GM12891 (cell line): ENCODE data around the gene ZNF511.

Source experiments
- PAX5 ChIP-seq: IDR thresholded peaks from 2 replicates; pipeline ENCODE4 v1.6.1; 2011; ENCODE audit warnings: low read length, moderate library complexity, mild to moderate bottlenecking; ENCODE audit not compliant: insufficient read depth, severe bottlenecking
- POLR2A ChIP-seq: IDR thresholded peaks from 2 replicates; pipeline ENCODE4 v1.6.1; 2011; ENCODE audit warnings: low read depth, low read length, control low read depth
- POLR2AphosphoS5 ChIP-seq: IDR thresholded peaks from 2 replicates; pipeline ENCODE4 v1.6.1; 2011; ENCODE audit warnings: low read depth, low read length, control low read depth
- POU2F2 ChIP-seq: IDR thresholded peaks from 2 replicates; pipeline ENCODE4 v1.6.1; 2011; ENCODE audit warnings: low read depth, mild to moderate bottlenecking, control low read depth, low read length, moderate library complexity
- SPI1 ChIP-seq: IDR thresholded peaks from 2 replicates; pipeline ENCODE4 v1.6.1; 2011; ENCODE audit warnings: low read depth, low read length, control low read depth
- TAF1 ChIP-seq: IDR thresholded peaks from 2 replicates; pipeline ENCODE4 v1.6.1; 2011; ENCODE audit warnings: low read depth, low read length, control low read depth

- TF ChIP-seq POLR2A (peak; percentile 19; the same call in 1 of the 2 replicates), POLR2AphosphoS5 (no peak), TAF1 (no peak), PAX5 (no peak), SPI1 (no peak), POU2F2 (0 out of 2 replicates have a peak, but pooled peaks have one; percentile 13)
Observed at GRCh38 chr10:133361773-133362441, 53.2 kb downstream of the ZNF511 start.
